HepG2 (cell line): Measurements from ENCODE around the gene GSTCD. TPM values are rescaled to one million over a fixed set of nuclear protein-coding genes. Genes with fewer than 3 reads are reported as not detected.

Source experiments
- CBX5 ChIP-seq: sonication (generic); formaldehyde crosslinking; IDR thresholded peaks from 2 replicates; pipeline ENCODE4 v1.4.0; 2020; ENCODE audit warnings: missing genetic modification reagents, borderline replicate concordance
- DNMT3B ChIP-seq: conservative IDR thresholded peaks from 2 replicates; pipeline ENCODE4 v1.6.1; 2016; ENCODE audit warnings: missing biosample characterization, control low read depth
- DR1 ChIP-seq: sonication (generic); formaldehyde crosslinking; IDR thresholded peaks from 2 replicates; pipeline ENCODE4 v1.8.0; 2021; ENCODE audit warnings: mild to moderate bottlenecking, missing genetic modification reagents, inconsistent platforms
- ISL2 ChIP-seq: sonication (generic); formaldehyde crosslinking; IDR thresholded peaks from 2 replicates; pipeline ENCODE4 v1.5.0; 2020; ENCODE audit warnings: missing genetic modification reagents
- JUNB ChIP-seq: sonication (generic); formaldehyde crosslinking; IDR thresholded peaks from 2 replicates; pipeline ENCODE4 v1.8.0; 2022; ENCODE audit warnings: missing genetic modification reagents, mild to moderate bottlenecking, borderline replicate concordance
- KAT7 ChIP-seq: IDR thresholded peaks from 2 replicates; pipeline ENCODE4 v1.6.1; 2018; ENCODE audit warnings: borderline replicate concordance, missing compliant biosample characterization
- MAZ ChIP-seq, 2 experiments: sonication (generic) in 1 of 2; formaldehyde crosslinking in 1 of 2; IDR thresholded peaks; 2 replicates each; pipeline versions ENCODE4 v1.5.0 to v1.6.1; 2012 to 2020; ENCODE audit warnings: low read depth in 2 of 2, mild to moderate bottlenecking in 2 of 2, borderline replicate concordance in 1 of 2, improper control_type of control experiment in 1 of 2, low read length in 1 of 2, missing genetic modification reagents in 1 of 2, moderate library complexity in 1 of 2
- MBD4 ChIP-seq: IDR thresholded peaks from 2 replicates; pipeline ENCODE4 v1.6.1; 2012; ENCODE audit warnings: low read length, inconsistent platforms, borderline replicate concordance
- NR2F2 ChIP-seq: IDR thresholded peaks from 2 replicates; pipeline ENCODE4 v1.6.1; 2012; ENCODE audit warnings: low read depth, inconsistent platforms, borderline replicate concordance
- PITX1 ChIP-seq: sonication (generic); formaldehyde crosslinking; IDR thresholded peaks from 2 replicates; pipeline ENCODE4 v1.5.1; 2020; ENCODE audit warnings: mild to moderate bottlenecking, missing genetic modification reagents
- PTBP1 ChIP-seq: fragments of 200-400 bp; formaldehyde crosslinking; IDR thresholded peaks from 2 replicates; pipeline ENCODE4 v1.6.1; 2018; ENCODE audit warnings: low read length, low read depth; ENCODE audit not compliant: poor library complexity, severe bottlenecking
- RFXAP ChIP-seq: sonication (generic); formaldehyde crosslinking; IDR thresholded peaks from 2 replicates; pipeline ENCODE4 v1.4.0; 2020; ENCODE audit warnings: missing genetic modification reagents, borderline replicate concordance
- SRSF9 ChIP-seq: fragments of 200-400 bp; formaldehyde crosslinking; IDR thresholded peaks from 2 replicates; pipeline ENCODE4 v1.6.1; 2018; ENCODE audit warnings: borderline replicate concordance, mild to moderate bottlenecking, low read depth, low read length; ENCODE audit not compliant: insufficient read depth, poor library complexity, severe bottlenecking
- SYNCRIP ChIP-seq: fragments of 200-400 bp; formaldehyde crosslinking; IDR thresholded peaks from 2 replicates; pipeline ENCODE4 v1.6.1; 2018; ENCODE audit warnings: mild to moderate bottlenecking, low read depth, low read length; ENCODE audit not compliant: insufficient read depth
- ZBTB8A ChIP-seq: sonication (generic); formaldehyde crosslinking; IDR thresholded peaks from 2 replicates; pipeline ENCODE4 v1.4.0; 2020; ENCODE audit warnings: mild to moderate bottlenecking, low read depth, missing genetic modification reagents, borderline replicate concordance
- ZNF644 ChIP-seq: IDR thresholded peaks from 2 replicates; pipeline ENCODE4 v1.6.1; 2016; ENCODE audit warnings: low read depth
- ZSCAN20 ChIP-seq: sonication (generic); formaldehyde crosslinking; IDR thresholded peaks from 2 replicates; pipeline ENCODE4 v1.4.0; 2020; ENCODE audit warnings: missing genetic modification reagents, mild to moderate bottlenecking, borderline replicate concordance
- polyA plus RNA-seq, 8 experiments: library from polyadenylated mRNA; depleted of rRNA in 3 of 8; stranded (reverse) in 7 of 8; unstranded in 1 of 8; fragments of >200 nt; fragmentation: Illumina TruSeq in 4 of 8; extraction: Trizol in 4 of 8; gene quantifications; 2 replicates each; pipeline versions ENCODE4 v1.2.1 to v1.2.3, GENCODE V29; 2011 to 2016; ENCODE audit warnings: low read depth in 4 of 8, missing spikeins in 1 of 8, mixed read lengths in 1 of 8; ENCODE audit not compliant: insufficient read depth in 1 of 8
- total RNA-seq, 5 experiments: library from RNA; depleted of rRNA; stranded (reverse); fragments of >200 nt; fragmentation: Illumina TruSeq; extraction: Trizol; gene quantifications; 2 replicates each; pipeline ENCODE4 v1.2.3, GENCODE V29; 2016; ENCODE audit warnings: low read depth in 1 of 5
- TF ChIP-seq, protein P1 (sequence below): sonication (generic); formaldehyde crosslinking; IDR thresholded peaks from 2 replicates; pipeline ENCODE4 v1.4.0; 2020; ENCODE audit warnings: mild to moderate bottlenecking, missing genetic modification reagents
- TF ChIP-seq, protein P2 (sequence below): sonication (generic); formaldehyde crosslinking; IDR thresholded peaks from 2 replicates; pipeline ENCODE4 v1.8.1; 2023; ENCODE audit warnings: mild to moderate bottlenecking, inconsistent platforms, moderate library complexity, missing genetic modification reagents, borderline replicate concordance
- TF ChIP-seq, protein P3 (sequence below): sonication (generic); formaldehyde crosslinking; IDR thresholded peaks from 2 replicates; pipeline ENCODE4 v1.9.0; 2021; ENCODE audit warnings: missing genetic modification reagents, borderline replicate concordance

Gene GSTCD
- total and polyA plus RNA-seq, 2 of the 13 experiments (the other 11 are each of a cell fraction or from before 2014, with no cell fraction given) = 7.9 to 30.8 TPM

DNA sequence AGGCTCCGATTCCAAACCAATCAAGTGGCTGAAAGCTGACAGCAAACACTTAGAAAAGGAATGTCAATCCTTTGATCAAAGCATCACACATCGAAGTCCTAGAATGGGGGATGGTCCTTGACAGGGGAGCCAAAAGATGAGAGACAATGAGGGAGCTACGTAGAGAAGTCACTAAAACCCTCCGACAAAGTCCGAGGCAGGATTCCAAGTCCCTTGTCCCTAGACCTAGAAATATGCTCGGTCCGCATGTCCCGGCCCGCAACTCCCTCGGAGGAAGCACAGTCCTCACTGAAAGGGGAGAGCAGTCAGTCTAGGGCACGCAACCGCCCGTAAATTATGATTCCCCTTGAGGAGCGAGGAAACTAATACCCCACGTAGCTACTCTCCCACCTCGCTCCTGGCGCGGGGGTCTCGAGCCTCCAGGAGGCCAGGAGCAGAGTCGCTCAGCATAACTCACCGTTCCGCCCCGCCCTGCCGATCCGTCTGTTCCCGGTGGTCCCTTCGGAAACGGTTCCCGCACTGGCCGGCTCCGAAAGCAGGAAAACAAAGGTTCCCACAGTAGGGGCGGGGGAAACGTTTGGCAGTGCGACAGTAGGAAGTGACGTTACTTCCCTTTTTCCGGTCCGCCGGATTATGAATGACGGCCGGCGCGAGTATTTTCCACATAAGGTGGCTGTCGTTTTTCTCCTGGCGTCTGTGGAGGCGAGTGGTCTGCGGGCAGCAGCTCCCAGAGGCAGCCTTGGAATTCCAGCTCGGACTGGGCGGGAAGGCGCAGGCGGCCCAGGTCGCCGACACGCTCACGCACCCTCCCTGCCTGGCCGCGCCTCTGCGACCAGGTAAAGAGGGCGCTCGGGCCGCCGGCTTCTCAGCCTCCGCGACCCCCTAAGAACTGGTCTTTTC, at the start of gene GSTCD, which contains the start of gene INTS12 (continued):
- TF ChIP-seq, protein P1, sequence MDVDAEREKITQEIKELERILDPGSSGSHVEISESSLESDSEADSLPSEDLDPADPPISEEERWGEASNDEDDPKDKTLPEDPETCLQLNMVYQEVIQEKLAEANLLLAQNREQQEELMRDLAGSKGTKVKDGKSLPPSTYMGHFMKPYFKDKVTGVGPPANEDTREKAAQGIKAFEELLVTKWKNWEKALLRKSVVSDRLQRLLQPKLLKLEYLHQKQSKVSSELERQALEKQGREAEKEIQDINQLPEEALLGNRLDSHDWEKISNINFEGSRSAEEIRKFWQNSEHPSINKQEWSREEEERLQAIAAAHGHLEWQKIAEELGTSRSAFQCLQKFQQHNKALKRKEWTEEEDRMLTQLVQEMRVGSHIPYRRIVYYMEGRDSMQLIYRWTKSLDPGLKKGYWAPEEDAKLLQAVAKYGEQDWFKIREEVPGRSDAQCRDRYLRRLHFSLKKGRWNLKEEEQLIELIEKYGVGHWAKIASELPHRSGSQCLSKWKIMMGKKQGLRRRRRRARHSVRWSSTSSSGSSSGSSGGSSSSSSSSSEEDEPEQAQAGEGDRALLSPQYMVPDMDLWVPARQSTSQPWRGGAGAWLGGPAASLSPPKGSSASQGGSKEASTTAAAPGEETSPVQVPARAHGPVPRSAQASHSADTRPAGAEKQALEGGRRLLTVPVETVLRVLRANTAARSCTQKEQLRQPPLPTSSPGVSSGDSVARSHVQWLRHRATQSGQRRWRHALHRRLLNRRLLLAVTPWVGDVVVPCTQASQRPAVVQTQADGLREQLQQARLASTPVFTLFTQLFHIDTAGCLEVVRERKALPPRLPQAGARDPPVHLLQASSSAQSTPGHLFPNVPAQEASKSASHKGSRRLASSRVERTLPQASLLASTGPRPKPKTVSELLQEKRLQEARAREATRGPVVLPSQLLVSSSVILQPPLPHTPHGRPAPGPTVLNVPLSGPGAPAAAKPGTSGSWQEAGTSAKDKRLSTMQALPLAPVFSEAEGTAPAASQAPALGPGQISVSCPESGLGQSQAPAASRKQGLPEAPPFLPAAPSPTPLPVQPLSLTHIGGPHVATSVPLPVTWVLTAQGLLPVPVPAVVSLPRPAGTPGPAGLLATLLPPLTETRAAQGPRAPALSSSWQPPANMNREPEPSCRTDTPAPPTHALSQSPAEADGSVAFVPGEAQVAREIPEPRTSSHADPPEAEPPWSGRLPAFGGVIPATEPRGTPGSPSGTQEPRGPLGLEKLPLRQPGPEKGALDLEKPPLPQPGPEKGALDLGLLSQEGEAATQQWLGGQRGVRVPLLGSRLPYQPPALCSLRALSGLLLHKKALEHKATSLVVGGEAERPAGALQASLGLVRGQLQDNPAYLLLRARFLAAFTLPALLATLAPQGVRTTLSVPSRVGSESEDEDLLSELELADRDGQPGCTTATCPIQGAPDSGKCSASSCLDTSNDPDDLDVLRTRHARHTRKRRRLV (CRISPR knock-in tag) = peak; percentile 91
- TF ChIP-seq ZNF644 (CRISPR knock-in tag) (peak; percentile 70; the same call in 1 of the 2 replicates), ZSCAN20 (CRISPR knock-in tag) (no peak), KAT7 (CRISPR knock-in tag) (peak; percentile 99), CBX5 (CRISPR knock-in tag) (peak; percentile 99), PTBP1 (peak; percentile 79), ZBTB8A (CRISPR knock-in tag) (no peak), ISL2 (CRISPR knock-in tag) (peak; percentile 84), SYNCRIP (no peak), JUNB (CRISPR knock-in tag) (peak; percentile 70; the same call in 1 of the 2 replicates), MAZ (IDR thresholded peaks at IDR 0.05; ENCODE audit: borderline replicate concordance, low read depth, low read length) (peak; percentile 86; the same call in 1 of the 2 replicates), MAZ (CRISPR knock-in tag; IDR thresholded peaks at IDR 0.05; ENCODE audit: low read depth) (peak; percentile 87), MBD4 (peak; percentile 88; the same call in 1 of the 2 replicates), DR1 (CRISPR knock-in tag) (peak; percentile 93), RFXAP (CRISPR knock-in tag) (peak; percentile 78), PITX1 (peak; percentile 85), SRSF9 (no peak), NR2F2 (peak; percentile 65; the same call in 1 of the 2 replicates), DNMT3B (CRISPR knock-in tag) (peak; percentile 41; the same call in 1 of the 2 replicates)
- TF ChIP-seq, protein P2, sequence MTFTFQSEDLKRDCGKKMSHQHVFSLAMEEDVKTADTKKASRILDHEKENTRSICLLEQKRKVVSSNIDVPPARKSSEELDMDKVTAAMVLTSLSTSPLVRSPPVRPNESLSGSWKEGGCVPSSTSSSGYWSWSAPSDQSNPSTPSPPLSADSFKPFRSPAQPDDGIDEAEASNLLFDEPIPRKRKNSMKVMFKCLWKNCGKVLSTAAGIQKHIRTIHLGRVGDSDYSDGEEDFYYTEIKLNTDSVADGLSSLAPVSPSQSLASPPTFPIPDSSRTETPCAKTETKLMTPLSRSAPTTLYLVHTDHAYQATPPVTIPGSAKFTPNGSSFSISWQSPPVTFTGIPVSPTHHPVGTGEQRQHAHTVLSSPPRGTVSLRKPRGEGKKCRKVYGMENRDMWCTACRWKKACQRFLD = peak; percentile 93; the same call in 1 of the 2 replicates
- TF ChIP-seq, protein P3, sequence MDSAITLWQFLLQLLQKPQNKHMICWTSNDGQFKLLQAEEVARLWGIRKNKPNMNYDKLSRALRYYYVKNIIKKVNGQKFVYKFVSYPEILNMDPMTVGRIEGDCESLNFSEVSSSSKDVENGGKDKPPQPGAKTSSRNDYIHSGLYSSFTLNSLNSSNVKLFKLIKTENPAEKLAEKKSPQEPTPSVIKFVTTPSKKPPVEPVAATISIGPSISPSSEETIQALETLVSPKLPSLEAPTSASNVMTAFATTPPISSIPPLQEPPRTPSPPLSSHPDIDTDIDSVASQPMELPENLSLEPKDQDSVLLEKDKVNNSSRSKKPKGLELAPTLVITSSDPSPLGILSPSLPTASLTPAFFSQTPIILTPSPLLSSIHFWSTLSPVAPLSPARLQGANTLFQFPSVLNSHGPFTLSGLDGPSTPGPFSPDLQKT = no peak; the same call in 1 of the 2 replicates
